ENCODE results near the gene GPHA2. TPM values are rescaled to one million over a fixed set of nuclear protein-coding genes. Genes with fewer than 3 reads are reported as not detected.

The GPHA2 gene
- total and polyA plus RNA-seq, 2 of the 13 experiments (the other 11 are each of a cell fraction or from before 2014, with no cell fraction given): 13.0 to 19.1 TPM

DNA sequence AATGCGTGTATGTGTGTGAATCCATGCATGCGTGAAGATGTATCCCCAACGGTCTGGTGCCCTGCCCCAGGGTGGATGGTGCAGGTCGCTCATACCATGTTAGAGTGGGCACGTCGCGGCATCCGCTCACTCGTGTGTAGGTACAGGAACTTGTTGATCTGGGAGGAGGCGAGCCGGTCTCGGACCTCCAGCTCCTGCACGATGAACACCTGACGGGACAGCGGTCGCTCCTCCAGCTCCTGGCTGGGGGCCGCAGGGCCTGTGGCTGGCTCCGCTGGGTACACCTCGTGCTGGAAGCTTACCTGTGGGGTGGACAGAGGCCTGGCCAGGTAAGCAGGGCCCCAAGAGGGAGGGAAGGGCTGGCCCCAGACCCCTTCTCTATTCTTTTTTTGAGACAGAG is 37.2 kb downstream of the GPHA2 start:
- Histone ChIP-seq H3K9me3 (ENCODE audit: low read length) (no peaks in the 10 kb centered on the region), H3K27me3 (ENCODE audit: control insufficient read depth in 1 of 2, insufficient read depth in 2 of 2, low read length in 2 of 2) (no peaks in the 10 kb centered on the region), H3K36me3 (replicated peaks in 1 of 2; ENCODE audit: control insufficient read depth in 1 of 2, insufficient read depth in 2 of 2, low read length in 2 of 2) (peaks cover 23 to 29% of the 10 kb centered on the region in 2 experiments; a peak in 4 of 5 replicates), H2AFZ (ENCODE audit: low read length) (no peak overlapping the region), H3K79me2 (ENCODE audit: insufficient read depth, low read length) (no peaks in the 10 kb centered on the region), H3K9ac (ENCODE audit: insufficient read depth, low read depth, low read length) (no peak overlapping the region), H3K27ac (ENCODE audit: extremely low read length, insufficient read depth, low read length) (no peak overlapping the region), H3K4me2 (ENCODE audit: low read depth, low read length) (no peak overlapping the region), H3K4me3 (replicated peaks in 1 of 3; ENCODE audit: insufficient read depth in 1 of 3, low read depth in 2 of 3, low read length in 3 of 3) (no peak overlapping the region), H3K4me1 (ENCODE audit: insufficient read depth, low read length) (peaks cover 13% of the 10 kb centered on the region), H4K20me1 (ENCODE audit: insufficient read depth, low read length) (no peaks in the 10 kb centered on the region)
- in situ Hi-C loops (cut with HindIII; ENCODE audit: extremely low pct_ligation_motif_present, low pct_unique_long_range_greater_than_20kb) (no loop called here), intact Hi-C loops (cut with micrococcal nuclease; ENCODE audit: unreplicated experiment) (no loop called here)
- ChIA-PET POLR2A (no interaction called here), CTCF (ENCODE audit: low intra/inter-chr PET ratio, low total read pairs) (no interaction called here)
- no peak for DNase-seq (ENCODE audit: low spot score)
- WGBS (ENCODE audit: low lambda C conversion rate): 97% methylated on average over 10 of the region's 19 CpGs
- BruUV-seq (replicated peaks): no TSS peak
- TF ChIP-seq, protein P1, sequence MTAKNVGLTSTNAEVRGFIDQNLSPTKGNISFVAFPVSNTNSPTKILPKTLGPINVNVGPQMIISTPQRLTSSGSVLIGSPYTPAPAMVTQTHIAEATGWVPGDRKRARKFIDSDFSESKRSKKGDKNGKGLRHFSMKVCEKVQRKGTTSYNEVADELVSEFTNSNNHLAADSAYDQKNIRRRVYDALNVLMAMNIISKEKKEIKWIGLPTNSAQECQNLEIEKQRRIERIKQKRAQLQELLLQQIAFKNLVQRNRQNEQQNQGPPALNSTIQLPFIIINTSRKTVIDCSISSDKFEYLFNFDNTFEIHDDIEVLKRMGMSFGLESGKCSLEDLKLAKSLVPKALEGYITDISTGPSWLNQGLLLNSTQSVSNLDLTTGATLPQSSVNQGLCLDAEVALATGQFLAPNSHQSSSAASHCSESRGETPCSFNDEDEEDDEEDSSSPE (CRISPR knock-in tag; IDR thresholded peaks at IDR 0.05): no peak
- TF ChIP-seq, protein P2, sequence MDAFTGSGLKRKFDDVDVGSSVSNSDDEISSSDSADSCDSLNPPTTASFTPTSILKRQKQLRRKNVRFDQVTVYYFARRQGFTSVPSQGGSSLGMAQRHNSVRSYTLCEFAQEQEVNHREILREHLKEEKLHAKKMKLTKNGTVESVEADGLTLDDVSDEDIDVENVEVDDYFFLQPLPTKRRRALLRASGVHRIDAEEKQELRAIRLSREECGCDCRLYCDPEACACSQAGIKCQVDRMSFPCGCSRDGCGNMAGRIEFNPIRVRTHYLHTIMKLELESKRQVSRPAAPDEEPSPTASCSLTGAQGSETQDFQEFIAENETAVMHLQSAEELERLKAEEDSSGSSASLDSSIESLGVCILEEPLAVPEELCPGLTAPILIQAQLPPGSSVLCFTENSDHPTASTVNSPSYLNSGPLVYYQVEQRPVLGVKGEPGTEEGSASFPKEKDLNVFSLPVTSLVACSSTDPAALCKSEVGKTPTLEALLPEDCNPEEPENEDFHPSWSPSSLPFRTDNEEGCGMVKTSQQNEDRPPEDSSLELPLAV (CRISPR knock-in tag; conservative IDR thresholded peaks at IDR 0.05; ENCODE audit: low read depth): no peak
- TF ChIP-seq EED (CRISPR knock-in tag; IDR thresholded peaks at IDR 0.05) (no peak), MAFF (IDR thresholded peaks at IDR 0.05; ENCODE audit: low read depth, low read length) (no peak), TOPORS (CRISPR knock-in tag; IDR thresholded peaks at IDR 0.05) (no peak), ZSCAN21 (CRISPR knock-in tag; IDR thresholded peaks at IDR 0.05; ENCODE audit: borderline replicate concordance) (no peak), ZFX (CRISPR knock-in tag; IDR thresholded peaks at IDR 0.05; ENCODE audit: low read depth) (no peak), RBFOX2 (IDR thresholded peaks at IDR 0.05; ENCODE audit: low read depth, low read length) (0 out of 2 replicates have a peak, but pooled peaks have one; percentile 29)
- TF ChIP-seq, protein P3, sequence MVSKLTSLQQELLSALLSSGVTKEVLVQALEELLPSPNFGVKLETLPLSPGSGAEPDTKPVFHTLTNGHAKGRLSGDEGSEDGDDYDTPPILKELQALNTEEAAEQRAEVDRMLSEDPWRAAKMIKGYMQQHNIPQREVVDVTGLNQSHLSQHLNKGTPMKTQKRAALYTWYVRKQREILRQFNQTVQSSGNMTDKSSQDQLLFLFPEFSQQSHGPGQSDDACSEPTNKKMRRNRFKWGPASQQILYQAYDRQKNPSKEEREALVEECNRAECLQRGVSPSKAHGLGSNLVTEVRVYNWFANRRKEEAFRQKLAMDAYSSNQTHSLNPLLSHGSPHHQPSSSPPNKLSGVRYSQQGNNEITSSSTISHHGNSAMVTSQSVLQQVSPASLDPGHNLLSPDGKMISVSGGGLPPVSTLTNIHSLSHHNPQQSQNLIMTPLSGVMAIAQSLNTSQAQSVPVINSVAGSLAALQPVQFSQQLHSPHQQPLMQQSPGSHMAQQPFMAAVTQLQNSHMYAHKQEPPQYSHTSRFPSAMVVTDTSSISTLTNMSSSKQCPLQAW (CRISPR knock-in tag; IDR thresholded peaks at IDR 0.05): no peak
- no peak for ATAC-seq
- no peak for FAIRE-seq

Measured in HepG2 (cell line).